ENCODE data around the gene CAMLG. TPM values are rescaled to one million over a fixed set of nuclear protein-coding genes. Genes with fewer than 3 reads are reported as not detected.

Gene CAMLG
- total and polyA plus RNA-seq, 9 of the 15 experiments (the other 6 are each of a cell fraction or from before 2014, with no cell fraction given) = 11.3 to 22.0 (median 16.3) TPM

GRCh38 chr5:134784946-134785620 lies 46.7 kb downstream of the CAMLG start:
- BruUV-seq (replicated peaks) = no TSS peak
- no peak overlapping the region for H3K27ac ChIP-seq (ENCODE audit: extremely low read depth, low read depth, low read length)
- H3K4me2 ChIP-seq (ENCODE audit: insufficient read depth, low read length) = no peak overlapping the region
- 80% methylated on average over 3 of the region's 3 CpGs for WGBS (ENCODE audit: insufficient coverage, low coverage, missing lambda C conversion rate)
- no peaks in the 10 kb centered on the region for H3K79me2 ChIP-seq (ENCODE audit: control insufficient read depth, insufficient read depth, low read length)
- no peak overlapping the region for H2AFZ ChIP-seq (ENCODE audit: low read depth, low read length)
- FAIRE-seq = peak; percentile 23
- no peaks in the 10 kb centered on the region for H3K9me1 ChIP-seq (ENCODE audit: control insufficient read depth, insufficient read depth, low read length)
- ChIA-PET POLR2A (interaction anchor here (0.7 to 0.8 kb wide), 2 partner anchors 22 to 47 kb away, joined by 3 read pairs; partner anchors contain the start of gene CAMLG), CTCF (ENCODE audit: low intra/inter-chr PET ratio) (interaction anchor here (1.0 kb wide), 2 partner anchors 119 to 121 kb away, joined by 3 read pairs; no protein-coding TSS in a partner anchor)
- peaks cover 93% of the 10 kb centered on the region for H3K36me3 ChIP-seq (ENCODE audit: control insufficient read depth, insufficient read depth, low read length)
- intact Hi-C loops (cut with micrococcal nuclease) = no loop called here
- ATAC-seq = no peak
- no peak overlapping the region for H3K9ac ChIP-seq (ENCODE audit: insufficient read depth in 1 of 2, low read depth in 2 of 2, low read length in 2 of 2)
- no peaks in the 10 kb centered on the region for H3K4me1 ChIP-seq (replicated peaks in 1 of 2; ENCODE audit: control insufficient read depth in 2 of 2, insufficient read depth in 2 of 2, low read length in 2 of 2)
- H3K9me3 ChIP-seq (replicated peaks; ENCODE audit: control insufficient read depth, insufficient read depth, low read depth, low read length) = no peaks in the 10 kb centered on the region
- TF ChIP-seq, protein P1, sequence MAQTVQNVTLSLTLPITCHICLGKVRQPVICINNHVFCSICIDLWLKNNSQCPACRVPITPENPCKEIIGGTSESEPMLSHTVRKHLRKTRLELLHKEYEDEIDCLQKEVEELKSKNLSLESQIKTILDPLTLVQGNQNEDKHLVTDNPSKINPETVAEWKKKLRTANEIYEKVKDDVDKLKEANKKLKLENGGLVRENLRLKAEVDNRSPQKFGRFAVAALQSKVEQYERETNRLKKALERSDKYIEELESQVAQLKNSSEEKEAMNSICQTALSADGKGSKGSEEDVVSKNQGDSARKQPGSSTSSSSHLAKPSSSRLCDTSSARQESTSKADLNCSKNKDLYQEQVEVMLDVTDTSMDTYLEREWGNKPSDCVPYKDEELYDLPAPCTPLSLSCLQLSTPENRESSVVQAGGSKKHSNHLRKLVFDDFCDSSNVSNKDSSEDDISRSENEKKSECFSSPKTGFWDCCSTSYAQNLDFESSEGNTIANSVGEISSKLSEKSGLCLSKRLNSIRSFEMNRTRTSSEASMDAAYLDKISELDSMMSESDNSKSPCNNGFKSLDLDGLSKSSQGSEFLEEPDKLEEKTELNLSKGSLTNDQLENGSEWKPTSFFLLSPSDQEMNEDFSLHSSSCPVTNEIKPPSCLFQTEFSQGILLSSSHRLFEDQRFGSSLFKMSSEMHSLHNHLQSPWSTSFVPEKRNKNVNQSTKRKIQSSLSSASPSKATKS (CRISPR knock-in tag; IDR thresholded peaks at IDR 0.05) = no peak
- TF ChIP-seq ZFP36 (IDR thresholded peaks at IDR 0.05; ENCODE audit: low read depth, low read length, partially characterized antibody) (no peak), SP1 (CRISPR knock-in tag; IDR thresholded peaks at IDR 0.05) (no peak), RBM14 (IDR thresholded peaks at IDR 0.05; ENCODE audit: borderline replicate concordance, insufficient read depth, low read depth, low read length) (no peak), ETV5 (CRISPR knock-in tag; IDR thresholded peaks at IDR 0.05; ENCODE audit: low read depth) (no peak), GTF2A2 (tag; IDR thresholded peaks at IDR 0.05) (no peak), SMARCC2 (IDR thresholded peaks at IDR 0.05; ENCODE audit: low read depth) (no peak), ZC3H11A (IDR thresholded peaks at IDR 0.05; ENCODE audit: low read depth, low read length) (no peak), ZNF134 (CRISPR knock-in tag; conservative IDR thresholded peaks at IDR 0.05) (no peak), ZNF140 (CRISPR knock-in tag; IDR thresholded peaks at IDR 0.05) (no peak), NFATC3 (IDR thresholded peaks at IDR 0.05) (no peak), NFIC (IDR thresholded peaks at IDR 0.05) (no peak), ZSCAN29 (IDR thresholded peaks at IDR 0.05) (no peak), CREBBP (IDR thresholded peaks at IDR 0.05; ENCODE audit: low read depth, low read length) (no peak), MYC (IDR thresholded peaks at IDR 0.05; ENCODE audit: low read depth, low read length) (no peak), MYC (CRISPR knock-in tag; IDR thresholded peaks at IDR 0.05; ENCODE audit: borderline replicate concordance, low read depth) (no peak)
- no peak for DNase-seq (ENCODE audit: extremely low read depth in 1 of 4, low spot score in 3 of 4)
- no peaks in the 10 kb centered on the region for H4K20me1 ChIP-seq (replicated peaks; ENCODE audit: control insufficient read depth, insufficient read depth, low read length)
- in situ Hi-C loops (cut with MboI) = no loop called here
- H3K27me3 ChIP-seq (ENCODE audit: control insufficient read depth in 2 of 2, insufficient read depth in 2 of 2, low read length in 2 of 2) = no peaks in the 10 kb centered on the region
- H3K4me3 ChIP-seq = no peak overlapping the region

All from K562 (cell line).